Panc1 (cell line): ENCODE data around the gene NCK1. TPM values are rescaled to one million over a fixed set of nuclear protein-coding genes. Genes with fewer than 3 reads are reported as not detected.

Source experiments
- ATAC-seq: fragments of 200-7000 bp; cut with Tn5 transposase; 2 replicates; pipeline ENCODE4 v1.9.1; 2020; ENCODE audit warnings: mild to moderate bottlenecking, moderate library complexity
- BruUV-seq: library from RNA; stranded (reverse); fragments of 400-500 nt; replicated peaks from 2 replicates; lab custom pipeline; 2021; lab: Mats Ljungman, UMichigan
- CTCF ChIA-PET: fragments of 300-600 bp; sonication (Branson Sonifier 250); formaldehyde crosslinking; loops from one replicate; lab custom pipeline; 2022; ENCODE audit warnings: antibody characterized with exemption; lab: Charles Lee
- POLR2A ChIA-PET: fragments of 300-600 bp; sonication (Branson Sonifier 250); formaldehyde crosslinking; loops from one replicate; lab custom pipeline; 2022; ENCODE audit warnings: antibody characterized with exemption; lab: Charles Lee
- DNase-seq: peaks from one replicate; pipeline ENCODE4 v3.0.0-alpha.2; 2010; ENCODE audit warnings: low read depth, low spot score
- H3K27ac ChIP-seq: 2 replicates; pipeline ENCODE4 v1.5.1; 2011; ENCODE audit warnings: mild to moderate bottlenecking, low read length, inconsistent platforms
- H3K27me3 ChIP-seq: fragments of 200-500 bp; sonication (Bioruptor generic); 2 replicates; pipeline ENCODE4 v1.6.0; 2014; ENCODE audit warnings: low read length, inconsistent platforms; ENCODE audit not compliant: control insufficient read depth, insufficient read depth
- H3K36me3 ChIP-seq: fragments of 200-500 bp; sonication (Bioruptor generic); 2 replicates; pipeline ENCODE4 v1.5.1; 2014; ENCODE audit warnings: inconsistent platforms, mild to moderate bottlenecking, low read length, moderate library complexity; ENCODE audit not compliant: control insufficient read depth, insufficient read depth
- H3K4me1 ChIP-seq: 2 replicates; pipeline ENCODE4 v1.5.1; 2011; ENCODE audit warnings: inconsistent platforms, mild to moderate bottlenecking, low read length, moderate library complexity; ENCODE audit not compliant: control insufficient read depth, insufficient read depth
- H3K4me3 ChIP-seq, 2 experiments: 2 replicates each; pipeline ENCODE4 v1.5.1; 2011 to 2012; ENCODE audit warnings: low read depth in 2 of 2, low read length in 2 of 2, mild to moderate bottlenecking in 2 of 2, inconsistent platforms in 1 of 2, moderate library complexity in 1 of 2
- H3K9me3 ChIP-seq: fragments of 200-500 bp; sonication (Bioruptor generic); 2 replicates; pipeline ENCODE4 v1.5.1; 2014; ENCODE audit warnings: low read depth, mild to moderate bottlenecking, inconsistent platforms, low read length, moderate library complexity; ENCODE audit not compliant: control insufficient read depth, insufficient read depth
- CTCF ChIP-seq: fragments of 450-650 bp; IDR thresholded peaks from 2 replicates; pipeline ENCODE4 v1.5.1; 2017; ENCODE audit warnings: mild to moderate bottlenecking
- POLR2AphosphoS5 ChIP-seq: IDR thresholded peaks from 2 replicates; pipeline ENCODE4 v1.6.1; 2012; ENCODE audit warnings: mild to moderate bottlenecking, low read depth, low read length, moderate library complexity
- REST ChIP-seq, 2 experiments: IDR thresholded peaks; 2 replicates each; pipeline ENCODE4 v1.6.1; 2011 to 2012; ENCODE audit warnings: low read depth in 2 of 2, control low read depth in 1 of 2, low read length in 1 of 2, mild to moderate bottlenecking in 1 of 2, moderate library complexity in 1 of 2; ENCODE audit not compliant: insufficient read depth in 1 of 2
- SIN3A ChIP-seq: IDR thresholded peaks from 2 replicates; pipeline ENCODE4 v1.6.1; 2012; ENCODE audit warnings: low read depth, mild to moderate bottlenecking, low read length, moderate library complexity, borderline replicate concordance; ENCODE audit not compliant: insufficient read depth
- TCF7L2 ChIP-seq: IDR thresholded peaks from 2 replicates; pipeline ENCODE4 v1.6.1; 2011; ENCODE audit warnings: mild to moderate bottlenecking, low read depth, low read length, inconsistent platforms
- in situ Hi-C: cut with HindIII; loops from 2 replicates; pipeline ENCODE4 v1.10.0; 2016; ENCODE audit warnings: low sequenced_read_pairs, low pct_unique_long_range_greater_than_20kb
- intact Hi-C: fragments of 100-400 bp; cut with micrococcal nuclease; formaldehyde crosslinking; loops from one replicate; pipeline ENCODE4 v1.10.0; 2022; ENCODE audit not compliant: unreplicated experiment
- total RNA-seq: library from RNA; stranded (reverse); gene quantifications from one replicate; pipeline ENCODE4 v1.2.1, GENCODE V29; 2021; ENCODE audit not compliant: unreplicated experiment

Gene NCK1
- total RNA-seq, 1 experiment from 2014 or later, result 43.5 TPM

- Histone ChIP-seq H3K4me3 (no peak overlapping the region), H3K9me3 (no peaks in the 10 kb centered on the region), H3K4me1 (no peaks in the 10 kb centered on the region), H3K27ac (no peak overlapping the region), H3K27me3 (no peaks in the 10 kb centered on the region), H3K36me3 (no peaks in the 10 kb centered on the region)
- CTCF ChIA-PET, result no interaction called here
- in situ Hi-C loops, result no loop called here
- BruUV-seq, result no TSS peak
- ATAC-seq (no peak), DNase-seq (no peak)
- POLR2A ChIA-PET, result no interaction called here
- intact Hi-C loops, result no loop called here
- TF ChIP-seq POLR2AphosphoS5, result no peak
- no peak for TF ChIP-seq REST (IDR thresholded peaks at IDR 0.05; ENCODE audit: insufficient read depth in 1 of 2, low read depth in 2 of 2, low read length in 1 of 2)
- no peak for TF ChIP-seq SIN3A
- TF ChIP-seq CTCF, result no peak
- no peak for TF ChIP-seq TCF7L2
Observed at GRCh38 chr3:136992115-136992514, 130.1 kb downstream of the NCK1 start.

GRCh38 chr3:136994772-136995516 is 132.9 kb downstream of the NCK1 start:
- TF ChIP-seq REST (IDR thresholded peaks at IDR 0.05; ENCODE audit: insufficient read depth in 1 of 2, low read depth in 2 of 2, low read length in 1 of 2), result no peak
- TF ChIP-seq CTCF, result no peak
- DNase-seq (no peak), ATAC-seq (no peak; the same call in 1 of the 2 replicates)
- ChIA-PET CTCF (no interaction called here), POLR2A (no interaction called here)
- no TSS peak for BruUV-seq
- no peak overlapping the region for H3K27ac ChIP-seq
- intact Hi-C loops (no loop called here), in situ Hi-C loops (no loop called here)
- no peaks in the 10 kb centered on the region for H3K36me3 ChIP-seq
- H3K4me1 ChIP-seq, result no peaks in the 10 kb centered on the region
- no peaks in the 10 kb centered on the region for H3K9me3 ChIP-seq
- H3K27me3 ChIP-seq, result no peaks in the 10 kb centered on the region
- no peak overlapping the region for H3K4me3 ChIP-seq
